Left lobe of liver (tissue), 2 donors: ENCODE data around the gene UNC5CL. TPM values are rescaled to one million over a fixed set of nuclear protein-coding genes. Genes with fewer than 3 reads are reported as not detected.

ENCODE experiments used
- ATAC-seq: fragments of 200-7000 bp; cut with Tn5 transposase; one replicate; pipeline ENCODE4 v1.9.1; 2020; ENCODE audit warnings: mild to moderate bottlenecking, moderate library complexity
- DNase-seq: peaks from one replicate; pipeline ENCODE4 v3.0.0-alpha.2; 2020; ENCODE audit warnings: low spot score
- total RNA-seq: library from RNA; stranded (reverse); gene quantifications from one replicate; pipeline ENCODE4 v1.2.1, GENCODE V29; 2021
- donor health status: DM: no; HTN: no; CAD: no; lungs with moderate emphysema.
- donor health status: DM: no; HTN: yes; CAD: no.

The UNC5CL gene
- total RNA-seq, 1 donor from 2014 or later: 9.3 TPM

DNA sequence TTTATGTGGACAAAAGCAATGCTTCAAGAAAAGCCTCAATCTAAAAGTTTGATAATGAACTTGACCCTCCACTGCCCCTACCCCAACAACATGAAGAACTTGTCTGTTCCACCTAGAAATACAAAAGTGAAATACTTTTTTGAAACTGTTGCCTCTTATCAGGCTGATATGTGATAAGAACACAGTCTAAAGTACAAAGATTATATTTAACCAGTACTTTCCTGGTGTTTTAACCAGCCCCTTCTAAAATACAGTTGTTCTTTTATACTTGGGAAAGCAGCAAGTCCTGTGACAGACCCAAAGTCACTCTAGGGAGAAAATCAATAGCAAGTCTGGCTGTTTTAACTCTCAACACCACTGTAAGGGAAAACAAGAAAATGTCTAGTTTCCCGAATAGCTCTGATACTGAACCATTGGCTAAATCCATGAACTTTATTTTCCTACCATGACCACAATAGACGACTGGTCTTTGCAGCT, 26.6 kb upstream of the UNC5CL start:
- DNase-seq (no peak), ATAC-seq (peak; percentile 59)

DNA sequence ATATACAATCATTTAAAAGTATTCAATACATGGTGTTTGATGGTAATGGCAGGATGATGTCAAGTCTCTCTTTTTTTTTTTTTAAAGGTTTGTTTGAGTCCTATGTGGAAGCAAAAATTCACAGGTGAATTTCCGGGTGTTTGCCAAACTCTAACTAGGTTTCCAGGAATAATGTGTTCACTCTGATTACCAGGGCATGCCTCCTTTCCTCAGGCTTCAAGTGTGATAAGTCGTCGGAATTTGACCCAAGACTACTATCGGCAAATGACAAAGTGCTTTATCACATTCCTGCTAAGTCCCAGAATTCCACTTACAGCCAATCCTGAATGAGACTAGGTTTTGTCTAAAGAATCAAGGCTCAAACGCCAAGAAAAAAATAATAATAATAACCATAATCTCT, 25.8 kb upstream of the UNC5CL start:
- ATAC-seq (no peak), DNase-seq (no peak)

DNA sequence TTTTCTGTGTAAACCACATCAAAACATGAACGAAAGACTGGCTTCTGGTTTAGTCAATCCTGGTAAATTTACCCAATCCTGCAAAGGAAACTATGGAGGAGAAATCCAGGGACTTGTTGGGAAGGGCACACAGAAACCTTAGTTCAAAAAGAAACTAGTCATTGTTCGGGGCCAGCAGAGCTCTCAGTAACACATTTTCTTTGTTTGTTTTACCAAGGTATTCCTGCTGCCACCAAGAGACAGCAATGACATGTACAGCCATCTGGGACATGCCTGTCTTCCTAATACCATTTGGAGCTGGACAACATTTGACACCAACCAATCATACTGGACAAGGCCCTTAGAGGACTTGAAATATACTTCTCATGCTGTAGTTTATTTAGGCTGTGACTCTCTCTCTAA, 24.9 kb upstream of the UNC5CL start:
- DNase-seq: peak; percentile 44
- peak; percentile 72 for ATAC-seq

DNA sequence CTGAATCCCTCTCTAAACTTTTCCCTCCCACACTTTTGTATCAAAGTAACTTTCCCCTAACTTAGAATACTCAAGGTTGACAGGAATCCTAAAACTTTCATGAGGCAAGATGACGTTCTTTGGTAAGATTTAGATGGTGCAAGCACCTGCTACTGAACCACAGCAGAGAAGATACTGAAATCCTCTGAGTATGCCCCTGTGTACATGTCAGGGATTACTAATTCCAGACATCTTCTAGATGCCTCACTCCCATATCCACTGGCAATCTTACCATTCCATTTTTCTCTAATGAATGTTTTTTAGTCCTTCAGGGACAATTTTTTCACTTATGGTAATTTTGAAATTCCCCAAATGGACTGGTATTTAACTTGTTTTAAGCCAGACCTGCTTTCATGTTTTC, 23.0 kb upstream of the UNC5CL start:
- DNase-seq (no peak), ATAC-seq (no peak)

DNA sequence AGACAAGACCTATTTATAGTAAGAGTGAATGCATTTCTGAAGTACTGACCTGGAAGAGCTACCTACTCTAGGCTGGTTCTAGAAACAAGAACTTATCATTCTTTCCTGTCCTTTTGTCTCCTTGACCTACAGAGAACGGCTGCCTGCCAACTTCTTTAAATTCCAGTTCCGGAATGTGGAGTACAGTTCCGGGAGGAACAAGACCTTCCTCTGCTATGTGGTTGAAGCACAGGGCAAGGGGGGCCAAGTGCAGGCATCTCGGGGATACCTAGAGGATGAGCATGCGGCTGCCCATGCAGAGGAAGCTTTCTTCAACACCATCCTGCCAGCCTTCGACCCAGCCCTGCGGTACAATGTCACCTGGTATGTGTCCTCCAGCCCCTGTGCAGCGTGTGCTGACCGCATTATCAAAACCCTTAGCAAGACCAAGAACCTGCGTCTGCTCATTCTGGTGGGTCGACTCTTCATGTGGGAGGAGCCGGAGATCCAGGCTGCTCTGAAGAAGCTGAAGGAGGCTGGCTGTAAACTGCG, 22.2 kb upstream of the UNC5CL start:
- ATAC-seq: no peak

DNA sequence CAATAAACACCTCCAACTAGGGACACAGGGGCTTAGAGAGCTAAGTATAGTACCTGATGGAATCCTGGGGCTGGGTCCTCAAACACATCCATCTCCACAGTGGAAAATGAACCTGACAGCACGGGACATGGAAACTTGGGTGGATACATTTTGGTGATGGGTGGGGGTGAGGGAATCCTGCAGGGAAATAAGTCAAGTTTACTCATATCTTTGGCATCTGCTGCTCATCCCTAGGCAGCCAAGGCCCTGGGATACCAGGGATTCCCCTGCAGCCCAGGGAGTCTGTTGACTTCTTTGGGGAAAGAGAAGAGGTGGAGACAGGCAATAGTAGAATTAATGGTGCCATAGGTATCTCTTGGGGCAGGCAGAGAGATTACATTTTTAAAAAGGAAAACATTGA, 20.5 kb upstream of the UNC5CL start:
- ATAC-seq: no peak
- DNase-seq: no peak

More for the DNA sequence above, 22.2 kb upstream of the UNC5CL start:
- no peak for DNase-seq

DNA sequence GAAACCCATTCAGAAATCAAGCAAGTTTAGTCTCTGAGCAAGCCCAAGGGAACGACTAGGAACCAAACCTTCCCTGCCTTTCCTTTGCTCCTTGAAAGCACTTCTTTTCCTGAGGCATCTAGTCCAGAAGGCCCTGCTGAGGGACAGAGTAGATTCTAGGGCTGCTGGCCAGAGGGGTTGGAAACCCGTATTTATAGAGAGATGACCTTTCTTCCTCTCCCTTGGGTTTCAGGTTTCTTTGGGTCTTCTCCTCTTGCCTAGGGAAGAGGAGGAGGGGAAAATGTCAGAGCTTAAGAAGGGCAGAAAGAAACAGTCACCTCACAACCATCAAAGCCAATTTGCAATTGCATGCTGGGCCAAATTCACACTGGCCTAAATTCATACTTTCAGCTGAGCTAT, 19.8 kb upstream of the UNC5CL start:
- DNase-seq (no peak), ATAC-seq (no peak)

DNA sequence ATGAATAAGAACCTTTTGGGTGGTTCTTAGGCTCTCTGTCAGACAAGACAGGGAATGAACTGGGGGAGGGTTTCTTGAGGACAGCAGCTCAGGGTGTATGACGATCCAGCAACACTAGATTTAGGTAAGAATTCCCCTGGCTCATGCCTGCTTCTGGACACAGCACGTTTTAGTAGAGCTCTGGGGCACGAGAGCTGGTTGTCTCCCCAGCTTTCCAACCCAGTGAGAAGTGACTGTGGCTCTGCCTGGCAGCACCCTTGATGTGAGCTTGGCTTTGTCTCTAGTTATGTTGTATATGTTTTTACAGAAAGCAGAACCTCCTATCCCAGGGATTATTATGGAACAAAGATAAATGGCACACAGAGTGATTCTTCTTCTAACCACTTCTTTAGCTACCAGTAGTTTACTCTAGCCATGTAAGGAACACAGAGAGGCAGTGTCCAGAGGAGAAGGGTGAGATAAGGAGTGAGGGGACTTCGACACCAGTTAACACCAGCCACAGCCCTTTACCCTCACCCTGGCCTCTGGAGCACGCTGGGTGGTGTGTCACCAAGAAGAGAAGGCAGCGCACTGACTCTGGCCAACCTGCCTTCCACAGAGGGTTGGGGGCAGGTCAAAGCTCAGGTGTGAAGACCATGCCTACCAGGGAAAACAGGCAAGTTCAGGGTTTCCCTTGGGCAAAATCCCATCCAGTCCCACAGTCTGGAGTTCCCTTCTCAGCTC, 17.9 kb upstream of the UNC5CL start:
- no peak for ATAC-seq
- DNase-seq: no peak

DNA sequence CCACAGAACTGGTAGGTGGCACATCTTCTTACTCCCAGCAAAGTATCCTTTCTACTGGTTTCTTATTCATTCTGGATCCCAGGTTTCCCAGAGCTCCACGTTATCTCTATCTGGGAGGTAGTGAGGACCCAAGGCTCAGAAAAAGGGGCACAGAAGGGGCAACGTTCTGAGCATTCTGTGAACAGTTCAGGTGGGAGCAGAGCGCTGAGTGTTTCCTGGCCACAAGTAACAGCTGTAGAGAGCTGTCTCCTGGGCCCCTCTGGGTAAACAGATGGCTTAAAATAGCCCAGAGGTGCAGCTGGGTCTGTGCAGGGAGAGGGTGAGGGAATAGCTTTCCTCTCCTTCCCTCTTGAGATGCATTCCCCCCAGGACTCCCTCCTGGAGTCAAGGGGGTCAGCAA, 16.1 kb upstream of the UNC5CL start:
- ATAC-seq (no peak), DNase-seq (no peak)

DNA sequence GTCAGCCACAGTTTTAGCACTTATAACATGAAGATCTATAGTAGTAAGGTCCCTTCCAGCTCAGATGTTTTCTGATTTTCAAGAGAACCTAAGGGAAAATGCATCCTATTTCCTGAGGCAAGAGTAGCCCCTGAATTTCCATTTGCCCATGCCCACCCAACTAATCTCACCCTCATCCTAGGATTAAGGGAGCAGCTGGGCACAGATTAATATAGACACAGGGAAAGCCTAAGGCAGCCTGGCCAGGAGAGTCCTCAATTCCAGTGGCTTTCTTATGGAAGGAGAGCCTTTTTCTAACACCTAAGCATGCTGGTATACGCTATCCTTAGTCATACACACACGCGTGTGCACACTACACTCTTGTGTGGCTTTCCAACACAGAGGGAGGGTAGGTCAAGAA, 15.5 kb upstream of the UNC5CL start:
- no peak for DNase-seq
- no peak for ATAC-seq

DNA sequence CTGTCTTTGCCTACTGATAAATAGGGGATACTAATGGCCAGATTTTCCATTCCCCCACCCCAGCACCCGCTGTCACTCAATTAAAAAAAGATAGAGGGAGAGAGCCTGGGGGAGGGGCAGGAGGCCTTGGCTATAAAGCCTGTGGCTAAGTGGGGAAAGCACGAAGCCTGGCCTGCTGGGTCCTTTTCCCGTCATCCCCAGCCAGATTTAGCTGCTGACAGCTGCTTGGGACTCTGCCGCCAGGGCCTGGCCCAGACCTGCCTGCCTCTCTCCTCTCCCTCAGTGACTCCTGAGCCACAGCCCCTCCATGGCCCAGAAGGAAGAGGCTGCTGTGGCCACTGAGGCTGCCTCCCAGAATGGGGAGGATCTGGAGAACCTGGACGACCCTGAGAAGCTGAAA, 14.0 kb upstream of the UNC5CL start, which contains the start of gene APOBEC2:
Gene APOBEC2 (plus strand): TSS at position 162 of the 400 bp plus-strand sequence. CDS start 146 bp downstream, at position 308.
- DNase-seq (no peak), ATAC-seq (no peak)

DNA sequence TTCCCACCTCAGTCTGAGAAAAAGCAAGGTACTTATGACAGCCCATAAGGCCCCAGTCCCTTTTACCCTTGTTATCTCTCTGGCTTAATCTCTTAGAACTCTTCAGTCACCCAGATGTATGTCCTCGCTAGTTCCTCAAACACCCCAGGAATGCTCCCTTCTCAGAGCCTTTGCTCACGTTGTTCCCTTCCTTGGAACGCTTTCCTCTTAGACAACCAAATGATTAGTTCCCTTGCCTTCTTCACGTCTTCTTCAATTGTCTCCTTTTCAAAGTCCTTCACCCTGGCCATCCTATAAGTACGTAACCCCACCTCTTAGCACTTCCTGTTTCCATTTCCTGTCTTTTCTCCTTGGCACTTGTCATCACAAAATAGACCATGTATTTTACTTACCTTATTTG, 12.9 kb upstream of the UNC5CL start:
- ATAC-seq (no peak), DNase-seq (no peak)

DNA sequence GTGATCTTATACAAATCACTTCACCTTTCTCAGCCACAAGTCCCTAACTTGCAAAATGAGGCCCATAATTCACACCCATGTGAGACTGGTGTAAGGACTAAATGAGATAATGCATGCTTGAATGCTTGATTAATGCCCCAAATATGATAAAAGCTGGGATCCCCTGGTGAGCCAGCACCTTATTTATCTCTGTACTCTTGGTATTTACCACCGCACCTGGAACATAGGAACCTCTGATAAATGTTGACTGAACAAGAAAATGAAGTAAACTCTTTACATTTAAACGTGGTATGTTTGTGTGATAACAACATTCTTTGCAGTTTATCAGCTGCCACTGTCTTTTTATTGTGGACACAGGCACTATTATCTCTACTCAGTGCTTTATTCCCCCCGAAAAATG, 11.5 kb upstream of the UNC5CL start:
- ATAC-seq (no peak), DNase-seq (no peak)

DNA sequence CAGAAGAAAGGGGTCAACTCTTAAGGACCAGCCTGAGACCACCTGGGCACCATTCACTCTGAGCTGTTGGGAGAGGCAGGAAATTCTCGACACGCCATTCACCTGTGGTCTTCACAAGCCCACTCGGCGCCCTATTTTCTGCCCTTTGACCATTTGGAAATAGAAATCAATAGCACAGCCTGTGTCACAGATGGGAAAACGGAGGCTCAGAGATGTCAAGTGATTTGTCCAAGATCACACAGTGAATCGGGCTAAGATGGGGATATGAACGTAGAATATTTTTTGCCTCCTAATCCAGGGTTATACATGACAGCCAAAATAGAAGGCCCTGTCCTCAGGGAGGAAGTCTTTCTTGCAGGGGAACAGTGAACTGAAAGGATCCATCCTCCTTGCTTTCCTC, 10.9 kb upstream of the UNC5CL start:
- DNase-seq (no peak), ATAC-seq (no peak)

DNA sequence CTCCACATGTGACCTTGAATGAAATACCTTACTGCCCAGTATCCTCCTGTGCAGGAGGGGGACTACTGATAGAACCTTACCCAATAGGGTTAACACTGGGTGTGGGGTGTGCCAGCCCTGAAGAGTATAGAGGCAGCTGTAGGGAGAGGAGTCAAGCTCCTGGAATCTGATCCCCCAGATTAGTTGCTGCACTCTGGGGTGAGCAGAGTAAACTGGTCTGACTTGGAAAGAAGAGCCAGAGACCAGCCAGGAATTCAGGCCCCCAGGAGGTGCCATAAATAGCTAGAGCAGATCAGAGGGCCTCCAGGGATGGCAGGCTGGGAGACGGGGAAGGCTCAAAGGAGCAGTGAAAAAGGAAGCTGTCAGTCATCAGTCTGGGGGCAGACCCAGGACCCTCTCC, 10.5 kb upstream of the UNC5CL start:
- DNase-seq (no peak), ATAC-seq (no peak)

DNA sequence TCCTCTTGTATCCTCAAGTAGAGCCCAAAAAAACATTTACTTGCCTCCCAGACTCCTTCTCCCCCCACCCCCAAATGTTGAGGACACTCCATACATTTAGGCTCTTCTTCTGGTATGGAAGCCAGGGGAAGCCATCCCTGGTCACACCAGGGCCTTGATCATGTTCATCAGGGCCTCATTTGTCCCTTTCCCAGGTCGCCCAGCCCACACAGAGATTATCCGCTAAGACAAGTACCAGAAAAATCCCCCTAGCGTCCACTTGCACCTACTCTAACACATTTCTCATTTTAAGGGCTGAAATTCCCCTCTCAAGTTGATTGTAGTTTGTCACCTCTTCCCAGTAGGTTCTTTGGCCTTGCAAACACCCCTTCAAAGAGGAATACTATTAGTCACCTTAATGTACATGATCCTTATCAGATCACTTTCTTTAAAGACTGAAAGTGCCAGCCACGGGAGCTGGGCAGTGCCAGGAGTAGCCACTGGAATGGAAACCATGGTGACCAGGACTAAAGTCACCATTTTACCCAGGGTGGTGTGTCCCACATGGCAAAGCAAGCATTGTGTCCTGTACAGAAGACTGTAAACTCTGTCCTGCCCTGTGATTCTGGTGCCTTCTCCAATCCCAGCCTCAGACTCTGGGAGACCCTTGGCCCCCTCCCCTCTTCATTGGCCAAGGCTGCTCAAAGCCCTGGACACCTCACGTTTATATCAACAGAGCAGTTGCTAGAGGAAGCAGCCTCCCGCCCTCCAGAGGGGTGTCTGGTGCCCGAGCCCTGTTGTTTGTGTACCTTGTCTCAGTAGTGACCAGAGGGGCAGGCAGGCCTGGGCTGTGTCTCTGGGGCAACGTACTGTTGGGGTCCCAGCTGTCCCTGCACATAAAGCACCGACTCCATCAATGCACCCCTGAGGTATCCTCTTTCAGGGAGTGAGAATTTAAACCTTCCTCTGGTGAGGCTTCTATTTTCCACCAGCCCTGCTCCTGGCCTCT, 9.0 kb upstream of the UNC5CL start:
- DNase-seq: no peak

DNA sequence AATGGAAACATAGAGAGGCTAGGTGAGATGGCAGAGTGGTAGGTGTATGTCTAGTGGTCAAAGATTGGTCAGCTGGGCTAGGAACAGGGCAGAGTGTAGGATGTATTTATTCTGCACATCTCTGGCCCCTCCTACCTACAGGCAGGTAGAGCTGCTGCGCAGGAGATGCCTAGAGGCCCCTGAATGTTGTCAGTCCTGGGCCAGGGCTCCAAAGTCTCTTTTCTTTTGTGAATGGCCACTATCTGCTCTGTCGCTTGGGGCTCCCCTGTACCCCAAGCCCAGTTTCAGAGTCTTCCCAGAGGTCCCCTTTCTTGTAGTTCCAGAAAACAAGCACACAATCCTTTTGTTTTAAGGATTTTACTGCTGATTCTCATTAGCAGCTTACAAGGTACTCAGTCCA, 8.3 kb upstream of the UNC5CL start:
- DNase-seq (no peak), ATAC-seq (no peak)

More for the DNA sequence above, 9.0 kb upstream of the UNC5CL start:
- no peak for ATAC-seq

DNA sequence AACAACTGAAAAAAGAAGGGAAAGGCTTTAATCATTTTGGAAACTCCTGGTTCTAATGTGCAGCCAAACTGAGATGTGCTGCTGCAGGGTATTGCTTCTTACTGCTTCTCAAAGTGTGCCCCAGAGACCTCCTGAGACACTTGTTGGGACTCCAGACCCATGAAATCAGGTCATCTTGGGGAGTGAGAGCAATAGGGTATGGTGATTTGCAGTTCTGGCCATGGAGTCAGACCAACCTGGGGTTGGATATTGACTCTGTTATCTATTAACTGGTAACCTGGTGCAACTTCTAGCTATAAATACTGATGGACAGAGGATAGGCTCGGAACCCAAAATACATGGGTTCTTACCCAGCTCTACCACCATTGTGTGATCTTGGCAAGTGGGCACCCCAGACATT, 7.1 kb upstream of the UNC5CL start:
- peak; percentile 63 for DNase-seq
- peak; percentile 89 for ATAC-seq

DNA sequence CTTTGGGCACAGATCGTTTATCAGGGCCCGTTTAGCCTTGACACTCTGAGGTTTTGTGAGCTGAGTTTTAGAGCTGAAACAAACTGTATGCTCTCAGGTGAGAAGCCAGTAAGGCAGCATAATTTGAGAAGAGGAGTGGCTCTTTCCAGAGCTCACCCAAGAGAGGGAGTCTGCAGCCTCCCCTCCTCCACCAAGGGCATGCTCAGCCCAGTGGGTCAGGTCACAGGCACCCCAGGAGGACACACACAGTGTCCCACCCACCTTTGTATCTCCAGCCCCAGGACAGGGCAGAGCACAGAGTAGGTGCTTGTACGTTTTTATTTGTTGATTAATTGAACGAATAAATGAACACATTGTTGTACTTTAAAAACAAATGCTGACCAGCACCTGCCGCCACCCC, 6.6 kb upstream of the UNC5CL start:
- DNase-seq: no peak
- peak; percentile 66 for ATAC-seq

DNA sequence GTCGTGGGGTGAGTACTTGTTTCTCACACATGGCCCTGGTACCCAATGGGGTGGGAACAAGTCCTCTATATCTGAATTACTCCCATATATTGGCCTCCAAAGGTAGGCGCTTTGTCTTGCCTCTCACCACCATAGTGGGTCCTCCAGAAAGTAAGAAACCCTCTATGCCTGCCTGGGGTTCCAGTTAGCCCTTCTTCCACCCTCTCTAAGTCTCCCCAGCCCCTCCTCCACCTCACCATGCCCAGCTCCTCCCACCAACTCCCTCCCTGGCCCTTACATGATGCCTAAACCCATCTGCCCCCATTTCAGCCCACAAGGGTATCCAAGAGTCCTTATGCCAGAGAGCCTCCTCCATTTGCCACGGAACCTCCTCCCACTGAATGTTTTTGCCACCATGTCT, 4.1 kb upstream of the UNC5CL start:
- ATAC-seq: no peak
- DNase-seq: no peak

DNA sequence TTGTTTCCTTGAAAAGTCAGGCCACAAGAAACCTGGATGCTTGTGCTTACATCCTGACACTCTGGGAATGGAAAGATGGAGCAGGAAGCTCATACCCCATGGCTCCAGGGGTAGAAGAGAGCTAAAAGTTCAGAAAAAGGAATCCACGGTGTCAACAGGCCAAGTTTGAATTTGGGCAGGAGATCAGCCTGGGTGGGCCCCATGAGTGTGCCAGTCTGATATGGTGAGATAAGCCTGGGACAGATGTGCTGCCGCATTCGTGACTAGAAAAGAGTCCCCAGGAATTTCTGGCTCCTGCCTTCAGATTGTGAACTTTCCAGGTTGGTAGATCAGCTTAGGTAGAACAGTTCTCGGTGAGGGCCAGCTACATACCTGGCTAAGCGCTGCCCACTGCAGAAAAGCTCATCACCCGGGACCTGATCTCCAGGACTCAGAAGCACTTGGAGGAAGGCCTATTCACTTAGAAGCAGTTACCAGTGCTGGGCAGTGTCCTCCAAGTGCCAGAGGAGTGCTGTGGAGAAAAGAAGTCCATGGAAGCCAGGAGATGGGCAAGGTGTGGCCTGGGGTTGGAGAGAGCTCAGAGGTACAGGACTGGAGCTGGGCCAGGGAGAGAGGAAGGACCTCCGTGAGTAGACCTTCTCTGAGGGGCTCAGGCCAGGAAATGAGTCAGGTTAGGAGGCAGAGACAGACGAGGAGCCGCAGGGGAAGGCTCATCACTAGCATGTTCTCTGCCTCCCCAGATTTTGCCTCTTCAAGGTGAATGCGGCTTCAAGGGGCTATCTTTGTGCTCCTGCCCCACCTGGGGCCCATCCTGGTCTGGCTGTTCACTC, 3.4 kb upstream of the UNC5CL start, which contains the start of gene TSPO2:
Gene TSPO2 (plus strand): TSS at position 242 of the 830 bp plus-strand sequence. CDS start 519 bp downstream, at position 761.
- no peak for ATAC-seq
- DNase-seq: no peak
